ENCODE data around the gene DOCK6. TPM values are rescaled to one million over a fixed set of nuclear protein-coding genes. Genes with fewer than 3 reads are reported as not detected.
A peak's percentile ranks its signal among the peaks of the same experiment; 100 is the strongest.

DOCK6 gene
- total and polyA plus RNA-seq, 9 donors, result 12.8 to 60.0 (median 31.4) TPM

DNA sequence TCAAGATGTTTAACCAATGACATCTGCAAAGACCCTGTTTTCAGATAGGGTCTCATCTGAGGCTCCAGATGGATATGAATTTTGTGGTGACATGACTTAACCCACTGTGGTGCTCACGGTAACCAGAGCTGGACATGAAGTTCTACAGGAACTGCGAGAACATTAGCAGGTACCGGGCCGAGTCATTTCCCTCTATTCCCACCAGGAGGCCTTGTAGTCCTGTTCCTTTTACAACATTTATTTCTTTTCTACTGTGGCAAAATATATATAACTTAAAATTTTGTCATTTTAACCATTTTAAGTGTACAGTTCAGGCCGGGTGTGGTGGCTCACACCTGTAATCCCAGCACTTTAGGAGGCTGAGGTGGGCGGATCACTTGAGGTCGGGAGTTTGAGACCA lies 26.0 kb upstream of the DOCK6 start:
- H3K27me3 ChIP-seq, result no peaks in the 10 kb centered on the region
- H3K27ac ChIP-seq, result no peak overlapping the region
- intact Hi-C loops (cut with DNase I), result loop anchor here in 1 of 4 donors (10.0 kb wide), 1 partner anchor 64 kb away; no protein-coding TSS in a partner anchor
- no peaks in the 10 kb centered on the region for H3K36me3 ChIP-seq
- no peaks in the 10 kb centered on the region for H3K9me3 ChIP-seq
- H3K4me1 ChIP-seq (ENCODE audit: insufficient read depth), result no peaks in the 10 kb centered on the region
- DNase-seq, result no peak
- no peak overlapping the region for H3K4me3 ChIP-seq
- 77 to 87% (median 82%) methylated on average over 7 of the region's 7 CpGs for WGBS, 3 donors
- TF ChIP-seq, protein P1, sequence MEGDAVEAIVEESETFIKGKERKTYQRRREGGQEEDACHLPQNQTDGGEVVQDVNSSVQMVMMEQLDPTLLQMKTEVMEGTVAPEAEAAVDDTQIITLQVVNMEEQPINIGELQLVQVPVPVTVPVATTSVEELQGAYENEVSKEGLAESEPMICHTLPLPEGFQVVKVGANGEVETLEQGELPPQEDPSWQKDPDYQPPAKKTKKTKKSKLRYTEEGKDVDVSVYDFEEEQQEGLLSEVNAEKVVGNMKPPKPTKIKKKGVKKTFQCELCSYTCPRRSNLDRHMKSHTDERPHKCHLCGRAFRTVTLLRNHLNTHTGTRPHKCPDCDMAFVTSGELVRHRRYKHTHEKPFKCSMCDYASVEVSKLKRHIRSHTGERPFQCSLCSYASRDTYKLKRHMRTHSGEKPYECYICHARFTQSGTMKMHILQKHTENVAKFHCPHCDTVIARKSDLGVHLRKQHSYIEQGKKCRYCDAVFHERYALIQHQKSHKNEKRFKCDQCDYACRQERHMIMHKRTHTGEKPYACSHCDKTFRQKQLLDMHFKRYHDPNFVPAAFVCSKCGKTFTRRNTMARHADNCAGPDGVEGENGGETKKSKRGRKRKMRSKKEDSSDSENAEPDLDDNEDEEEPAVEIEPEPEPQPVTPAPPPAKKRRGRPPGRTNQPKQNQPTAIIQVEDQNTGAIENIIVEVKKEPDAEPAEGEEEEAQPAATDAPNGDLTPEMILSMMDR (IDR thresholded peaks at IDR 0.05), result no peak
- TF ChIP-seq POLR2A (IDR thresholded peaks at IDR 0.05) (no peak), EP300 (IDR thresholded peaks at IDR 0.05) (no peak)

DNA sequence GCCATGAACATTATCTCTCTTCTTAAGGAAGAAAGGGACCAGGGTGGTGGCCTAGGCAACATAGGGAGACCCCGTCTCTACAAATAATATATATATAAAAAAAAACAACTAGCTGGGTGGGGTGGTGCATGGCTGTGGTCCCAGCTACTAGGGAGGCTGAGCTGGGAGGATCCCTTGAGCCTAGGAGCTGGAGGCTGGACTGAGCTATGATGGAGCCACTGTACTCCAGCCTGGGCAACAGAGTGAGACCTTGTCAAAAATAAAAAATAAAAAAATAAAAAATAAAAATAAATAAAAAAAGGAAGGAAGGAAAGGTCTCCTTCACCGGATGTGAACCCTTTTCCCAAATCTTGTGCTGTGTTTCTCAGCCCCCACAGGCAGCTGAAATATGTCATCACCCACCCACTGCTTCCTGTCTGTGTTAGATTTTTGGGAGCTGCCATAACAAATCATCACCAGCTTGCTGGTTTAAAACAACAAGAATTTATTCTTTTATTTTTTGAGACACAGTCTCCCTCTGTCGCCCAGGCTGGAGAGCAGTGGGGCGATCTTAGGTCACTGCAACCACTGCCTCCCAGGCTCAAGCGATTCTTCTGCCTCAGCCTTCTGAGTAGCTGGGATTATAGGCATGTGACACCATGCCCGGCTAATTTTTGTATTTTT lies 24.1 kb upstream of the DOCK6 start:
- Histone ChIP-seq H3K36me3 (no peaks in the 10 kb centered on the region), H3K27me3 (no peaks in the 10 kb centered on the region), H3K9me3 (no peaks in the 10 kb centered on the region), H3K27ac (no peak overlapping the region), H3K4me3 (no peak overlapping the region), H3K4me1 (ENCODE audit: insufficient read depth) (no peaks in the 10 kb centered on the region)
- TF ChIP-seq, protein P1 (IDR thresholded peaks at IDR 0.05), result peak in 1 of 3 donors; percentile 24
- TF ChIP-seq EP300 (IDR thresholded peaks at IDR 0.05), result no peak
- 27 to 37% (median 33%) methylated on average over 6 of the region's 6 CpGs for WGBS, 3 donors
- DNase-seq, result no peak
- intact Hi-C loops (cut with DNase I), result loop anchor here in 1 of 4 donors (10.0 kb wide), 1 partner anchor 62 kb away; no protein-coding TSS in a partner anchor

DNA sequence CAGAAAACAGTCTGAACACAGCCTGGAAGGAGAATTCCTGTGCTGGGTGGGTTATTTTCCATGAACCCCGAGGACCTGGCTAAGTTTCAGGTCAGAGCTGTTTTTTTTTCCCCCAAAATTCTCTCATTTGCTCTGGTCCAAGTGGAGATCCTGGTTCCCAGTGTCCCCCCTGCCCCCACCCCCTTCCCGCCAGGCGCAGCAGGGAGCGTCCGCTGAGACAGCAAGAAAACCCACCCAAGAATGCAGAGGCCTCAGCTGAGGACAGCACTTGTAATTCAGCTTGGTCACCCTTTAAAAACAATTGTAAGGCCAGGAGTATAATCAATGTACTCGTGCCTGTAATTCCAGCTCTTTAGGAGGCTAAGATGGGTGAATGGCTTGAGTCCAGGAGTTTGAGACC lies 22.2 kb upstream of the DOCK6 start:
- Histone ChIP-seq H3K9me3 (no peaks in the 10 kb centered on the region), H3K4me3 (no peak overlapping the region), H3K27ac (peak overlapping the region in 1 of 2 donors; percentile 27), H3K27me3 (no peaks in the 10 kb centered on the region), H3K4me1 (ENCODE audit: insufficient read depth) (no peaks in the 10 kb centered on the region), H3K36me3 (no peaks in the 10 kb centered on the region)
- 28 to 34% (median 32%) methylated on average over 6 of the region's 6 CpGs for WGBS, 3 donors
- intact Hi-C loops (cut with DNase I), result loop anchor here in 1 of 4 donors (10.0 kb wide), 1 partner anchor 60 kb away; no protein-coding TSS in a partner anchor
- DNase-seq, result peak in 2 of 5 donors; percentile 51 to 60
- TF ChIP-seq EP300 (IDR thresholded peaks at IDR 0.05) (no peak), POLR2A (IDR thresholded peaks at IDR 0.05) (no peak)
- TF ChIP-seq, protein P1 (IDR thresholded peaks at IDR 0.05), result no peak

DNA sequence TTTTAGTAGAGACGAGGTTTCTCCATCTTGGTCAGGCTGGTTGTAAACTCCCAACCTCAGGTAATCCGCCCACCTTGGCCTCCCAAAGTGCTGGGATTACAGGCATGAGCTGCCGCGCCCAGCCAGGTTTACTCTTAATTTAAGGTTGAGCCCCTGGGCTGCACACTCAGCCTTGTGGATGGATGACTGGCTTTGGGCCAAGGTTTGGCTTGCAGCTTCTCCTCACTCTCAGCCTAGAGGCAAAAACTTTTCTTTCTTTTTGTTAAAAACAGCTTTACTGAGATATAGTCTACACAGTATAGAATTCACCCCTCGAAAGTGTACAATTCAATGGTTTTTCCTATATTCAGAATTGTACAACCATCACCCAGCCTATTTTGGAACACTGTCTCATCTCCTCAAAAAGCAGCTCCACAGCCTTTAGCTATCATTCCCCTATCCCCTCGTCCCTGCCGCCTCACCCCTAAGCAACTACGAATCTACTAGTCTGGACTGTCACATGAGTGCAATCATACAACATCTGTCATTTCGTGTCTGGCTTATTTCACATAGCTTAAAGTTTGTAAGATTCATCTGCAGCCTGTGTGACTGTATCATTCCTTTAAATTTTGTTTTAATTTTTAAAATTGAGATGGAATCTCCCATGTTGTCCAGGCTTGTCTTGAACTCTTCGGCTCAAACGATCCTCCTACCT lies 19.2 kb upstream of the DOCK6 start:
- no peak overlapping the region for H3K27ac ChIP-seq
- H3K4me1 ChIP-seq (ENCODE audit: insufficient read depth), result no peaks in the 10 kb centered on the region
- H3K27me3 ChIP-seq, result no peaks in the 10 kb centered on the region
- TF ChIP-seq POLR2A (IDR thresholded peaks at IDR 0.05) (no peak), EP300 (IDR thresholded peaks at IDR 0.05) (no peak)
- TF ChIP-seq, protein P1 (IDR thresholded peaks at IDR 0.05), result no peak
- H3K36me3 ChIP-seq, result no peaks in the 10 kb centered on the region
- intact Hi-C loops (cut with DNase I), result loop anchor here in 1 of 4 donors (10.0 kb wide), 1 partner anchor 57 kb away; no protein-coding TSS in a partner anchor
- DNase-seq, result no peak
- WGBS, 3 donors, result 51 to 64% (median 52%) methylated on average over 11 of the region's 11 CpGs
- H3K4me3 ChIP-seq, result no peak overlapping the region
- H3K9me3 ChIP-seq, result no peaks in the 10 kb centered on the region

Measured in ovary (tissue), 9 donors.